ENCODE measurements around the gene CYP46A1.

DNA sequence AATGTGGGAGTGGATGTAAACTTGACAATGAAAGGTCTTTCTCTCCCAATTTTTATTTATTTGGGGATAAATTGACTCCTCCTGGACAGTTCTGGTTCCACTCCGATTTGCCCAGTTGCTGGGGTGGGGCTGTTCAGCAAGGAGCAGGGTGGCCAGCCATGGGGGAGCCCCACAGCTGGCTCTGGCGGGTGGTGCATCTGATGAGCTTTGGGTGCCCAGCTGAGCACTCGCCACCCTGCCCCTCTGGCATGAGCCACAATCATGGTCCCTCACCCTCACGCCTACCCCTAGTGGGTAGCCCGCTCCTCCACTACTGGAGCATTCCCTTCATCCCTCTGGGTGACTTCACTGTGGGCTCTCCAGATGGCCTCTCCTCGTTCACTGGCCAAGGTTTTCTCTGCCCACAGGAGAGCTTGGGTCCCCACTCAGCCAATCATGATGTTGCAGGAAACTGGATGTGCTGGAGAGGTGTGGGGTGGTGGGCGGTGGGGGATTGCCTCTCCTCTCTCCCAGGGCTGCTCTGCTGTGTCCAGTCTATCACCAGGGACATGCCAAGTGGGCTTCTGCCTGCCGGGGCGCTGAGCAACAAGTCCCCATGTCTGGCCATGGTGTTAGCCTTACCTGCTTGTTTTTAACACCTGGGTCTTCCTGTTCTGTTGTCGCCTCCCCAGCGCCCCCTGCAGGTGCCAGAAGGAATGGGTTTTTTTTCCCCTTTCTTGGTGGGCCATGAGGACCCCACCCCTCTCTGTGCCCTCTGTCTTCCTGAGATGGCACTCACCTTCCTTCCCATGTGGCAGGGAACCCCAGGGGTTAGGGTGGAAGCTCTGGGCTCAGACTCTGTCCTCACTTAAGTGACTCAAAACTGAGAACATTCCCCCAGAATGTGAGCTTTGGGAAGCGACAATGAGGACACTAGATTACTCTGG, 3.4 kb downstream of the CYP46A1 start:
- TF ChIP-seq, protein P1, sequence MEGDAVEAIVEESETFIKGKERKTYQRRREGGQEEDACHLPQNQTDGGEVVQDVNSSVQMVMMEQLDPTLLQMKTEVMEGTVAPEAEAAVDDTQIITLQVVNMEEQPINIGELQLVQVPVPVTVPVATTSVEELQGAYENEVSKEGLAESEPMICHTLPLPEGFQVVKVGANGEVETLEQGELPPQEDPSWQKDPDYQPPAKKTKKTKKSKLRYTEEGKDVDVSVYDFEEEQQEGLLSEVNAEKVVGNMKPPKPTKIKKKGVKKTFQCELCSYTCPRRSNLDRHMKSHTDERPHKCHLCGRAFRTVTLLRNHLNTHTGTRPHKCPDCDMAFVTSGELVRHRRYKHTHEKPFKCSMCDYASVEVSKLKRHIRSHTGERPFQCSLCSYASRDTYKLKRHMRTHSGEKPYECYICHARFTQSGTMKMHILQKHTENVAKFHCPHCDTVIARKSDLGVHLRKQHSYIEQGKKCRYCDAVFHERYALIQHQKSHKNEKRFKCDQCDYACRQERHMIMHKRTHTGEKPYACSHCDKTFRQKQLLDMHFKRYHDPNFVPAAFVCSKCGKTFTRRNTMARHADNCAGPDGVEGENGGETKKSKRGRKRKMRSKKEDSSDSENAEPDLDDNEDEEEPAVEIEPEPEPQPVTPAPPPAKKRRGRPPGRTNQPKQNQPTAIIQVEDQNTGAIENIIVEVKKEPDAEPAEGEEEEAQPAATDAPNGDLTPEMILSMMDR (IDR thresholded peaks at IDR 0.05) = peak in 2 of 4 experiments; percentile 20 to 44
- no peak for TF ChIP-seq POLR2A (IDR thresholded peaks at IDR 0.05)

All from uterus (tissue), 2 donors.